D721Med (cell line): ENCODE data around the gene ADARB2.

ENCODE experiments used
- DNase-seq: peaks from one replicate; pipeline ENCODE4 v3.0.0; 2011; ENCODE audit warnings: low spot score; ENCODE audit not compliant: insufficient read length
- FAIRE-seq: peaks from 2 replicates; lab custom pipeline; 2011; peaks lifted over from hg19 to GRCh38; lab: Jason Lieb, UNC
- TF ChIP-seq, protein P1 (sequence below): IDR thresholded peaks from 2 replicates; pipeline ENCODE4 v1.5.1; 2012; ENCODE audit warnings: mild to moderate bottlenecking, control low read depth; ENCODE audit not compliant: insufficient read depth; ENCODE audit errors: missing control alignments

ADARB2 gene

DNA sequence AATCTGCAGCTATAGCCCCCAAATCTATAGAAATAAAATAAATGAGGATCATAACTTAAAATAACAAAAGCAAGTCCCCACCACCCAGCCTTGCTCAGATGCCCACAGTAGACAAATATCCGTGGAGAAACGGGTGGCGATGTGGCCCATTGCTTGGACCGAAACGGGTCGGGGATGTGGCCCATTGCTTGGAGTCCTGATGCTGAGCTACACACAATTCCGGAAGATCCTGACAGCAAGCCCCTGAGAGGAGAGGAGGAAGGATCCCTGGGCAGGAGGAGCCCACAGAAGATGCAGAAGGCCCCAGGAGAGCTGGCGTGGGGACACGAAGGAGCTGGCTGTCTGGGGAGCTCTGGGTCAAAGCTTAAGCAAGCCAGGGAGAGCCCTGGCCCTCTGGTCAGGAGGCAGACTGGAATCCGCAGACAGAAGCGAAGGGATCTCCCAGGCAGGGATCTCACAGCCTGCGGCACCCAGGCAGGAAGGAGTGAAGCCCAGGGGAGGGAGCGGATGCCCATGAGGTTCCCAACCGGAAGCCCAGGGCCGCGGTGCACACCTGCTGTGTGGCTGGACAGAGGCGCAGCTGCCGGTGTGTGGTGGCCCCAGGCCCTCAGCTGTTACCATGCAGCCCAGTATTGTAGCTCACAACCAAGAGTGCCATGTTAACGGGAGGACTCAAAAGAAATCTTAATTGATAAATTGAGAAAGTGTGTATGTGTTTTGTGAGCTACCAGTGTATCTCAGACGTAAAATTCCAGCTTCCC, 138.8 kb downstream of the ADARB2 start:
- no peak for FAIRE-seq
- TF ChIP-seq, protein P1, sequence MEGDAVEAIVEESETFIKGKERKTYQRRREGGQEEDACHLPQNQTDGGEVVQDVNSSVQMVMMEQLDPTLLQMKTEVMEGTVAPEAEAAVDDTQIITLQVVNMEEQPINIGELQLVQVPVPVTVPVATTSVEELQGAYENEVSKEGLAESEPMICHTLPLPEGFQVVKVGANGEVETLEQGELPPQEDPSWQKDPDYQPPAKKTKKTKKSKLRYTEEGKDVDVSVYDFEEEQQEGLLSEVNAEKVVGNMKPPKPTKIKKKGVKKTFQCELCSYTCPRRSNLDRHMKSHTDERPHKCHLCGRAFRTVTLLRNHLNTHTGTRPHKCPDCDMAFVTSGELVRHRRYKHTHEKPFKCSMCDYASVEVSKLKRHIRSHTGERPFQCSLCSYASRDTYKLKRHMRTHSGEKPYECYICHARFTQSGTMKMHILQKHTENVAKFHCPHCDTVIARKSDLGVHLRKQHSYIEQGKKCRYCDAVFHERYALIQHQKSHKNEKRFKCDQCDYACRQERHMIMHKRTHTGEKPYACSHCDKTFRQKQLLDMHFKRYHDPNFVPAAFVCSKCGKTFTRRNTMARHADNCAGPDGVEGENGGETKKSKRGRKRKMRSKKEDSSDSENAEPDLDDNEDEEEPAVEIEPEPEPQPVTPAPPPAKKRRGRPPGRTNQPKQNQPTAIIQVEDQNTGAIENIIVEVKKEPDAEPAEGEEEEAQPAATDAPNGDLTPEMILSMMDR: no peak
- DNase-seq: no peak

DNA sequence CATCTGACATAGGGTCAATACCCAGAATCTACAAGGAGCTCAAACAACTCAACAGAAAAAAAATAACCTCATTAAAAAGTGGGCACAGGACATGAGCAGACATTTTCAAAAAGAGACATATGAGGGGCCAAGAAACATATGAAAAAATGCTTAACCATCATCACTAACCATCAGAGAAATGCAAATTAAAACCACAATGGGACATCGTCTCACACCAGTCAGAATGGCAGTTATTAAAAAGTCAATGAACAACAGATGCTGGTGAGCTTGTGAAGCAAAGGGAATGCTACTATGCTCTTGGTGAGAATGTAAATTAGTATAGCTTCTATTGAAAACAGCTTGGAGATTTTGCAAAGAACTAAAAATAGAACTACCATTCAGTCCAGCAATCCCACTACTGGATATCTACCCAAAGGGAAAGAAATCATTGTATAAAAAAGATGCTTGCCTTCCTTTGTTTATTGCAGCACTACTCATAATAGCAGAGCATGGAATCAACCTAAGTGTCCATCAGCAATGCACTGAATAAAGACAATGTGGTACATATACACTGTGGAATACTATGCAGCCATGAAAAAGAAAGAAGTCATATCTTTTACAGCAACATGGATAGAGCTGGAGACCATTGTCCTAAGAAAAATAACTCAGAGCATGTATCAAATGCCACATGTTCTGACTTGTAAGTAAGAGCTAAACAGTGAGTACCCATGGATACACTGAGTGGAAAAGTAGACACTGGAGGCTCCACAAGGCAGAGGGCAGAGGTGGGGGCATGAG, 139.8 kb downstream of the ADARB2 start:
- TF ChIP-seq, protein P1: no peak
- FAIRE-seq (no peak), DNase-seq (no peak)

DNA sequence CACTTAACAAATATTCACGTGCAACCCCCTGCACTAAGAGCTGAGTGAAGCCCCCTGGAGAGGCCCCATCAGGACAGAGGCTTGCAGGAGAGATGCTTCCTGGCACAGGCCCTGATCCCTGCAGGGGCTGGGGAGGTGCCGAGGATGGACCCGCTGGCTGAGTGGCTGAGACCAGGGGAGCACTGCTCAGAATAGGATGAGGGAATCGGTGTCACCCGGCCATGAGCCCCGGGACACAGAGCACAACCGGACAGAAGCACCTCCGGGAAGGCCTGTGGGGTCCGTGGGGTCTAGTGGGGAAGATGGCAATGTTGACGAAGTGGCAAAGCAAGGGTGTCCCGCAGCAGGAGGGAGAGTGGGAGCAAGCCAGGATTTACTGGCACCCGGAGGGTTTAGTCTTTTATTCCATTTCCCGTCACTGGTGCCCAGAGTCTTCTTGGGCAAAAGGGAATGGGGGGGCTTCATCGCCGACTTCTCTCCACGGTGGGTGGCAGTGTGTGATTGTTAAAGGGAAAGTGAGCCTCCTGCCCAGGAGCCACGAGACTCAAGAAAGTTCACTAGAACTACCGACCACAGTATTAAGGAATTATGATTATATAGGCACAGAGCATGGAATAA, 140.7 kb downstream of the ADARB2 start:
- DNase-seq (no peak), FAIRE-seq (no peak)
- TF ChIP-seq, protein P1: no peak

DNA sequence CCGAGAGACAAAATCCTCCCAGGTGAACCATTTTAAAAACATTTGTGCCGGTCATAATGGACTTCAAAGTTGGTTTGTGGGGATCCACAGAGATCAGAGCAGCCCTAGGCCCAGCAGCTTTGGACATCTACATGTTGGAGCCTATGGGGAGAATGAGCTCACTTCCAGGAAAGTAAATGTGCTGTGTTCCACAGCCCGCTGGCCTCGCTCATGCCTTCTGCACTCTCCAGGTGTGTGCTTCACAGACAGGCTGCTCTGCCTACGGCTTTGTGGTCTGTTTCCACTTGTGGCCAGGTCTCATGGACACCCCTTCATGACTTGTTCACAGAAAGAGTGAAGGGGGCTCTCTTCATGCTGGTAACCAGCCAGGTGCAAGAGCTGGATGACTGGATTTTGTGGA, 141.6 kb downstream of the ADARB2 start:
- FAIRE-seq: no peak
- no peak for DNase-seq
- TF ChIP-seq, protein P1: no peak

DNA sequence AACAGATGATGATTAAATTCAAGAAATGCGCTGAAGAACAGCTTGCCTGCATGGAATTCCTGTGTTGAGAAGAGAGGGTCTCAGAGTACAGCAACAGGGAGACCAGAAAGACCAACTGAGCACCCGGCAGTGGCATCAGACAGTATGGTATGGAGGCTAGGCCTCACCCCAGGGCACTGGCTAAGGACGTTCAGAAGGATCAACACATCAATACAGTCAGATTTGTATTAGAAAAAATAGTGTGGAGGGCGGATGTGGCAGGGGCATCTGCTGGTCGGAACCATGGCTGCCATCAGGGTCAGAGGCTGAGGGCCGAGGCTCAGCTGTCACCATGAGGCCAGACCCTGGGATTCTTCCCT, 142.1 kb downstream of the ADARB2 start:
- DNase-seq: no peak
- TF ChIP-seq, protein P1: no peak
- no peak for FAIRE-seq

DNA sequence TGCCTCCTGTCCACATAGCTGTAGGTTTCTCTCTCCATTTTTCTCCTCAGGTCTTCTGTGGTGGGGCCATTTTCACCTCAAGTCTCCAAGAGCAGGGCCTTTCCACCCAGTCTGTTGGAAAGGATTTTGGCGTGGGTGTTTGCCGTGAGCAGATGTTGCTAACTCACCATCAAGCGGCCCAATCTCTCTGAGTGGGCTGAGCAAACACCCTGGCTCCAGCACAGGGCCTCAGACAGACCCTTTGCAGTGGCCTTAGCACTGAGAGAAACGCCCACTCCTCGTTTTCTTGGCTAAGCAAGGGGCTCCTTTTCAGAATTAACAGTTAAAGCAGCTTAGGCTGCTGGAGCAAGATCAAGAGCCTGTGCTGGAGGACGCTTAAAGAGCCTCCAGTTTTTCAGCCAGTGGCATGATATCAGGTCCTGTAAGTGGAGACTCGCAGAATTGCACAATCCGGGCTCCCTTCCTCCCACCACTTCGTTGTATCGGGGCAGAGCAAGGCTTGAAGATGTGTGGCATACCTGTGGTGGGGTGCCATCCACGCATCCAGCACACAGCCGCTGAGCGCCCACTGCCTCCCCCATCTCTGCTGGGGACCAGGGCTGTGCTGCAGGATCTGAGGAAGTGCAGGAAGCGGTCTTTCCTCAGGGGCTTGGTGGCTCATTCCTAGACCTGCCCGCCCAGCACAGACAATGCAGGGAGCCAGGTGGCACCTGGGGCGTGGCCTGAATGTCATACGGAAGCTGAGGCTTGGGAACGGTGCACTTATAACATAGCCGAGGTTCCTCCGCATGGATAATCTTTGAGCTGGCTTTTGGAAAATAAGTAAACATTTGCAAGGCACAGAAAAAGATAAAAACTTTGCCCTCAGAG, 142.7 kb downstream of the ADARB2 start:
- no peak for FAIRE-seq

More for the DNA sequence above, 142.7 kb downstream of the ADARB2 start:
- TF ChIP-seq, protein P1: no peak
- DNase-seq: no peak
